Right renal cortex interstitium (tissue), 3 donors: Measurements from ENCODE around the gene PIK3C3. TPM values are rescaled to one million over a fixed set of nuclear protein-coding genes. Genes with fewer than 3 reads are reported as not detected.
"Not testable (repeated sequence)": the region's sequence is repeated elsewhere in the genome, so short reads cannot be mapped to it uniquely, and the experiment has no call there.

Experiments
- DNase-seq, 3 donors: peaks; one replicate each; pipeline ENCODE4 v3.0.0-alpha.2; 2013; ENCODE audit warnings: low read depth in 3 of 3, low spot score in 2 of 3
- polyA plus RNA-seq, 3 donors: library from polyadenylated mRNA; unstranded; fragments of 120-200 nt; gene quantifications; one replicate each; pipeline ENCODE4 v1.2.1, GENCODE V29; 2013; ENCODE audit not compliant: insufficient read length in 3 of 3

The PIK3C3 gene
- polyA plus RNA-seq, 3 donors, result 78.5 to 88.9 (median 83.9) TPM

DNA sequence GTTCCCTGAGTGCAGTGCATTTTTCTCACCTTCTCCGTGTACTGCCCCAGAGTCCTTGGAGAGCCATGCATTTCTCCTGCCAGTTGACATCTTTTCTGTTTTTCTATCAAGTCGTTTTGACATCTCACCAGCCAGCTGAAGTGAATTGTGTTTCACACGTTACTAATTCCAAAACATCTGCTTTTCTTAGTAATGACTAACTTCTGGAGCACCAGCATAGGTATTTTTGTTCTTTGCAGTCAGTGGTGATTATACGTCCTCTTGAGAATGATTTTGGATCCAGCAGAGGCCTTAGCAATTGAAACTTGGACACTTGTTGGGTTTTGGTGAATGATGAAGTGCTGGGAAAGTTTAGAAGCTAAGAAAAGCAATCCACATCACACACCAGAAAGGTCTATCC lies 112.5 kb downstream of the PIK3C3 start:
- no peak for DNase-seq

DNA sequence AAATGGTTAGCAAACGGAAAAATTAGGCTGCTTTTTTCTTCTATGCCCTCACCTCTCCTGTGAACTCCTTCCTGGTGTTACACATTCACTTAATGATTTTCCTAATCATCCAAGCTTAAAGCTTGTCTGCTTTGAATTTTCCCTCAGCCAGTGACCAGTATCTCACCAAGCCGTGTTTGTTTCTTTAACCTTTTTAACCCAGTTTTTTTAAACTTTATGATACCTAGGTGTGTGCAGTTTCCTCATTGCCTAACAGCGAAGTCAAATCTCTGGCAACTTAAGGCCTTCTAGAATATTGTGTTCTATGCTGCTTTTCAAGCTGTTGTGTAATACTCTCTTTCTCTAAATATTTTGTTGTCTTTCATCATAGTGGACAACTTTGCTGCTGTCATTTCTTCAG lies 113.0 kb downstream of the PIK3C3 start:
- DNase-seq, result no peak

DNA sequence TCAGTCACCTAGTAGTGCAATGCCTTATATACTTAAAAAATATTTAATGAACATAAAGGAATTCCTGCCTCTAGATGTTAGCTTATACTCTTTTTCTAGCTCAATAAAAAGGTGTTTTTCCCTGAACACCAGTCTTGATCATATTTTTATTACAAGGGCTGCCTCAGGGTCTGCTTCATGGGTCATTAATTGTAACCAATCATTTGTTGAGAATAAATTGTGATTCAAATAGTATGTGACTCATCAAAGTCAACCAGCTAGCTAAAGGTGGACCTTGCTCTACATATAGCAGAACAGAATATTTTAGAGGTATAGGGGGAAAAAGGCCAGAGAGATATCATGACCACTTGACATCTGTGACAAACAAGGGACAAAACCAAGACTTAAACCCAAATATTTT lies 114.0 kb downstream of the PIK3C3 start:
- no peak for DNase-seq

DNA sequence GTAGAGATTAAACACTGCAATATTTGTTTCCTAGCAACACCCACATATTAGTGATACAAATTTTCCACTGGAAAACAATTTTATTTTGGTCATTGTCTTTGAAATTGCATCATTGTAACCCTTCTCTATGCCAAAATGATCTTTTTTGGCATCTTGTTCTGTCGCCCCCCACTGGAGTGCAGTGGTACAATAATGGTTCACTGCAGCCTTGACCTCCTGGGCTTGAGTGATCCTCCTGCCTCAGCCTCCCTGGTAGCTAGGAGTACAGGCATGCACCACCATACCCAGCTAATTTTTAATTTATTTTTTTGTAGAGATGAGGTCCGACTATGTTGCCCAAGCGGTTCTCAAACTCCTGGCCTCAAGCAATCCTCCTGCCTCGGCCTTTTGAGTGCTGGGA lies 117.4 kb downstream of the PIK3C3 start:
- DNase-seq, result no peak

DNA sequence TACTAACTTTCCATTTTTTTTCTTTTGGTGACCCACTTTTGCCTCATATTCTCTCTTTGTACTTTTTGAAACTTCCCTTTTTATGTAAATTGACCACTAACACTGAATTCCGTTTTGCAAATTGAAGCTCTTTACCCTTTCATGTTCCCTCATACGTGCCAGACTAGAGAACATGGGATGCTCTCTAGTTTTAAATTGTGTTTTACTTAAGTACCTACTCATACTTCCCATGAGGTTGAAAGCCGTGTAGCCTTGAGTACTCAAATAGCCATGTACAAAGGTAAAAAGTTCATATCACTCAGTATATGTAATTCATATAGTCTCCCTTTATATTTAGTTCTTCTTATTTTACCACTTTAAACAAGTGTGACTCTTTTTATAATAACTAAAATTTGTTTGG lies 119.7 kb downstream of the PIK3C3 start:
- no peak for DNase-seq

DNA sequence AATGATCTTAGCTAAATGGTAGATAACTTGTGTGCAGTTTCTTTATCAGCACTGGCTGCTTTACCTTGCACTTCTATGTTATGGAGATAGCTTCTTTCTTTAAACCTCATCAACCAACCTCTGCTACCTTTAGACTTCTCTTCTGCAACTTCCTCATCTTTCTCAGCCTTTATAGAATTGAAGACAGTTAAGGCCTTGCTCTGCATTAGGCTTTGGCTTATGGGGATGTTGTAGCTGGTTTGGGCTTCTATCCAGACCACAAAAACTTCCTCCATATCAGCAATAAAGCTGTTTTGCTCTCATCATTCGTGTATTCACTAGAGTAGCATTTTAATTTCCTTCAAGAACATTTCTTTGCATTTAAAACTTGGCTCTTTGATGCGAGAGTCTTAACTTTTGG lies 123.7 kb downstream of the PIK3C3 start:
- DNase-seq, result no peak

DNA sequence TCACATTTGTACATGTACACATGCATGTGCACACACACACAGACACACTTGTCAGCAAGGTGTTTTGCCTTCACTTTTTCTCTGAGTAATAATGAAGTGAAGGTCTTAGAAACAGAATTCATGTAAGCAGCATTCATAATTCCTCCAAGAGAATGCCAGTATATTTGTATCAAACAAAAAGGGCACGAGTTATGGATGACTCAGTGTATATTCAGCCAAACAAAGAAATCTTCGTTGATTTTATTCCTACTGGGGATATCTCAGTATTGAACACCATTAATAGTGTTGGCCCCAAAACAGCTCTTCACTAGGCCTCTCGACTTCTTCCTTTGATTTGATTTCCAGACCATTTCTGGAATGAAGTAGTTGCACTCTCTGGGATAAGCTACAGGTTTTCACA lies 125.3 kb downstream of the PIK3C3 start:
- DNase-seq, result no peak

DNA sequence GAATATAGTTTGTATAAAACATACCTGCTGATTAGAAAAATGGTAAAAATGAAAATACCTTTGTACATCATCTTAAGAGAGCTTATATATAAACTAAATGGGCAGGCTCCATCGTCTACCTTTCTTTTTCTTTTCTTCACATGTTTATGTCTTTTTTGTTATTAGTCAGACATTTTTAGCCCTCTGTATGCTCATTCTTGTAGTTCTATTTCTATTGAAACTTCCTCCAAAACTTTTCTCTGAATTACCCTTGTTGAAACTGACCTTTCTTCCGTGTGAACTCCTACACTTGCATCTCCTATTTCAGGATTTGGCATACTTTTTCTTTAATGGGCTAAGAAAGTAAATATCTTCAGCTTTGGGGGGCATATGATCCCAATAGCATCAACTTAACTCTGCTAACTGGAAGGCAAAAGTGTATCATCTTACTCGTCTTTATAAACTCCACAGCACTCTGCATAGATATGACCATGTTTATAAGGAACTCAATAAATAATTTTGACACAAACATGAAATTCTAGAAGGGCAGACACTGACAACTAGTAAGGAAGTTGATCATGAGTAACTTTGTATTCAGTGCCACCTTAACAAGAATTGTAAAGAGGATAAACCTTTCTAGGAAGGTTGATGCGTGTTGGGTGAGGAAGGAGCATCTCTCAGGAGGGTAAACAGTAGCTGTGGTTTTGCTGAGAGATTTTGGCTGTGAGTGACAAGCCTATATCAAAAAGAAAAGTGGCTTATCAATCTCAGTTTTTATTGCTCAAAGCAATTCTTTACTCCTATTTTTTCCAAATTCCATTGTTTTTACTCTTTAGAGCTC lies 127.6 kb downstream of the PIK3C3 start:
- DNase-seq, result no peak

DNA sequence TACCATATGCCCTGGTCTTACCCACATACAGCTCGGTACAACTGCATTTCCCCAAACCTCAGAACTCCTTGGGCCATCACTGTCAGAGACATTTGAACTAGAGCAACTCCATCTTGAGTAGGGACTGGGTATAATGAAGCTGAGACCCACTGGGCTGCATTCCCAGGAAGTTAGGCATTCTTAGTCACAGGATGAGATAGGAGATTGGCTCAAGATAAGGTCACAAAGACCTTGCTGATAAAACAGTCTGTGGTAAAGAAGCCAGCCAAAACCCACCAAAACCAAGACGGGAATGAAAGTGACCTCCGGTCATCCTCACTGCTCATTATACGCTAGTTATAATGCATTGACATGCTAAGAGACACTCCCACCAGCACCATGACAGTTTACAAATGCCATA lies 131.3 kb downstream of the PIK3C3 start:
- no peak for DNase-seq

DNA sequence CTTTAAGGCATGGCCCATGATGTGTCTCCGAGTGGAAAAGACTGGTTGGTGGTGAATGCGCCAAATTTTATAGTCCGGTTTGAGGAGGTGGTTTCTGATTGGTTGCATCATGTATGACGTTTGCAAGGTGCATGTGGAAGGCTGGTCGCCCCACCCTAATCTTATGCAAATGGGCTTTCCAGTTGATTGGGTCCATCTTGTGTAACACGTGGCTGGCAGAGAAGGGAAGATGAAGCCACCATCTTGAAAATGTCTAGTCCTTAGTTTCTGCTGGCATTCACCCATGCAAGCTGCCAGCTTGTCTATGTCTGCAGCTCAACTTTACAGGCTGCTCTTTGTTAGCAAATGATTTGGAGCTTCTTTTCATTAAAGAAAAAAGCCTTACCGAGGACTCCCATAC lies 132.2 kb downstream of the PIK3C3 start:
- DNase-seq, result no peak

DNA sequence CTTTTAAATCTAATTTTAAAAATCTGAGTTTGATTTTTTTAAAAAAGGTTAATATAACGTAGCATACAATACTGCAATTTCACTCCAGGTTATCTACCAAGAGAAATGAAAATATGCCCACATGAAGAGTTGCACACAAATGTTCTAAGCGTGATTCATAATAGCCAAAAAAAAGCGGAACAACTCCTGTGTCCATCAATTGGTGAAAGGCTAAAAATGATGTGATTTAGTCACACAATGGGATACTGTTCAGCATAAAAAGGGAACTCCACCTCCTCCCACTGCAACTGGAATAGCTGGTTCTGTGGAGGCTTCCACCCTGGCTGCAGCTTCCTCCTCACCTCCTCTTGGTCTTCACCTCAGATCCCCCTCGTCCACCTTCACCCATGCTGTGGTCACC lies 132.8 kb downstream of the PIK3C3 start:
- DNase-seq, result no peak

DNA sequence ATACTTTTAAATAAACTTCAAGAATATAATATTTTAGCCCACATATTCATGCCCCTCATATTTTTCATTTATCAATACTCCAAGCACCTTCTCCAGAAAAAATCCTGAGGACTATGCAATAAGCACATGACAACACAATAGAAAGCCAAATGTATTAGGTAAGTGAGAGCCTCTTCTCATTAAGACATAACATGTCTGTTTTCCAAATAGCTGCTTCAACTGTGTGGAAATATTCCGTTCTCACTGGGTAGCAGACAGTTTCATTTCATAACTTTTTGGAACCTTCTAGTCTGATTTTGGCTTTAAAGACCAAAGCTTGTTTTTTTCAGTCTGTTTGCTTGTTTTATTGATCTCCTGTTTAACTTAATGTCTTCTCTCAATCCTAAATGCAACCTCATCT lies 137.8 kb downstream of the PIK3C3 start:
- no peak for DNase-seq

DNA sequence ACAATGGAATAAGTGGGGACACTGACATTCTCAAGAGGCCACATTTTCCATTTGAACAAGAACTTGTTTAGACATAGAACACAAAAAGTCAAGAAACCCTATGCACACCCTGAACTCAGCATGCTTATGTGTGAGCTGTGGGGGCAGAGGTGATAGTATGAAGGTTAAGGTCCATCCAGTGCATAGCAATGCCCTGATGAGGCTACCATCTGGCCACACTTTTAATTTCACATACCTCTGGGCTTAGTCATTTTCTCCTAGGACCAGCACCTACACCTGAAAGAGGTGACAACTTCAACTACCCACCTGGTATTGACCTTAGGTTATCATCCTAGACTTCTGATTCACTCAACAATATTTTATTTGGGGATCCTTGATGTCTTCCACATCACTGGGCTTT lies 139.8 kb downstream of the PIK3C3 start:
- no peak for DNase-seq

DNA sequence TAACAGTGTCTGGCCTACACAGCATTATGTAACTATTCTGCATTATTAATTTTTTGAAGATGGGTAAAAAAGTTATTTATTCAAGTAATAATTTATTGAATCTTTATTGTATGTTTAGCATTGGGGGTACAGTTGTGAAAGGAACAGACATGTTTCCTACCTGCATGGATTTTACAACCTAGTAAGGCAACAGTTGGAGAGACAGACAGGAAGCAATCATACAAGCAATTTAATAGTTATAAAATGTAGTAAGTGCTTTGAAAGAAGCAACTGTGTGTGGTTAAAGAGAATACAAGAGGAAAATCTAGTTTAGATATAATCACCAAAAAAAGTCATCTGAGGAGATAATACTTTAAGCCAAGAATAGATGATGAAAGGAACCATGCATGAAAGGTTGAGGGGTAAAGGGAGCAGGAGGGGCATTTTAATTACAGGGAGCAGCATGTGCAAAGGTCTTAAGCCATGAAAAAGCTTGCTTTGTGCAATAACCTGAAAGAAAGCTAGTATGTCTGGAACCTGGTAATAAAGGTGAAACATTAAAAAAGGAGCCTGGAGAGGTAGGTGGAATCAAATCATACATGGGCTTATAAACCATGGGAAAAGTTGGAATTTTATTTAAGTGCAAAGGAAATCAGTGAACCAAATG lies 140.8 kb downstream of the PIK3C3 start:
- DNase-seq, result no peak

DNA sequence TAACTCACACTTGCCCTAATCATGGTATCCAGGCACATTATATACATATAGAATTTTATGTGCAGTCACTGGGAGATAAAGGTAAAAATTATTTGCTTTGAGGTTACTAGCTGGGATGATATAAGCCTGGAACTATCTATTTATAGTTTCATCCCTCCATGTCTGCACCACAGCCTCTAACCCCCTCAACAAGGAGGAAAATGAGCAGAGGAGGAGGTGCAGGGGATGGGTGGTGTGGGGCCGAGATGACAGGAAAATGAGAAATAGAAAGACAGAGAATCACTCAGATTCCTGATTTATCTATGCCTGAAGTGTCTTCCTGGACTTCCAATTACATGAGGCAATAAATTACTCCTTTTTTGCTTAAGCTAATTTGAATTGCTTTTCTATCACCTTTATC lies 145.2 kb downstream of the PIK3C3 start:
- DNase-seq, result no peak

DNA sequence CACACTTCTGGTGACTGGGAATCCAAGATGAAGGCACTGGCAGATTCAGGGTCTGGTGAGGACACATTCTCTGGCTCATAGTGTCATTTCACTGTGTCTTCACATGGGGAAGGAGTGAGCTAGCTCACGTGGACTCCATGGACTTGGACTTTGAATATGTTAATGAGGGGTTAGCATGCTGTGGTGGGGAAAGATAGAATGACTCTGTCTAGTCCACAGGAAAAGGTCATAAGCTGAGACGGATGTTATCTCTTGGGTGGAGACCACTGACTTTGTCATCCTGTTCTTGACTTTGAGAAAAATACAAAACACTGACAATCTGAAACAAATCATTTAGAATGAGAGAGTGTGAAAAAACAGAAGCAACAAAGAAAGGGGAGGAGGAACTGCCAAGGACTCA lies 145.9 kb downstream of the PIK3C3 start:
- DNase-seq, result no peak

DNA sequence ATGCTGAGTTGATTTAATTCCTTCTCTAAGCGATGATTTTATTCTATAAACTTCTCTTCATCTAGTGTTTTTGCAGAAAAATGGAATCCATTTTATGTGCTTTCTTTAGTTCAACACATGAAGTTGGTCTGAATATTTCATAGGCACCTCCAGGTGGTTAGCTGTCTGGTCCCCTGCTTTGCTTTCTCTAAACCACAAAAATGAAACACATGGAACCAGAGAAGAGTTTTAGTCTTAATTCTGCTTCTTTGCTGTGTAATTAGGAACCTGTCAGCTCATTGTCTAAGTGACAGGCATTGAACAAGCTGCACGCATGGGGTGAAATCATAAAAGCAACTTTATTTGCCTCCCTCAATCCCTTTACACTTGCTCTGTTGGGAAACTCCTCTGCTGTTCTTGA lies 150.4 kb downstream of the PIK3C3 start:
- no peak for DNase-seq

DNA sequence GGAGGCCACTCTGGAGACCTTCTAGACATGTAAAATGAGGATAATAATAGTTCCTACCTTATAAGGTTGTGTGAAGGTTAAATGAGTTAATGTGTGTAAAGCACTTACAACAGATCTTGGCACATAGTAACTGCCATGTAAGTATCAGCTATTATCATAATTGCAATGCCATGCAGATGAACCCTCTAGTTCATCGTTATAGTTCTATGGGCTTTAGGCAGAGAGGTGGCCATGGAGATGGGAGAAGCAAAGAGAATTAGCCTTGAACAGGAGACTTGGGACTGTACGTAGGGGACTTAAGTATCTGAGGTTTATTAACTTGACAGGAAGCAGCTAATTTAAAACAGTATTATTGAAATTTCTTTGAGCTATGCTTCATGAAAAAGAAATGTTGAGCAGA lies 151.8 kb downstream of the PIK3C3 start:
- no peak for DNase-seq

DNA sequence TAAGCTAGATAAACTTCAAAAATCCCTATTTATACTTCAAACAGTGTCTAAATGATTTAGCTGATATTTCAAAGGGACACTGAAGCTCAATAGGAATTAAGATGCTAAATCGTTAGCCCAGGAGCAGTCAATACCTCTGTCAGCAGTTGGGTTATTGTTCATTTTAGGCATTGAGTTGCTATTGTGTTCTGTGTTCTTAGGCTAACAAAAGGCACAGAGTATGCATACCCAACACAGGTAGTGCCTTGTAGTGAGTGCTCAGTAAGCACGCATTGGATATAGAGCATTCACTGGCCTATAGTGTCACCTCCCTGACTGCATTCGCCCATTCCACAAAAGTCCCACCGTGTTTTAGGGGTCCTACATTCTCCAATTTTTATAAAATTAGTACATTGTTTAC lies 152.3 kb downstream of the PIK3C3 start:
- DNase-seq, result no peak

DNA sequence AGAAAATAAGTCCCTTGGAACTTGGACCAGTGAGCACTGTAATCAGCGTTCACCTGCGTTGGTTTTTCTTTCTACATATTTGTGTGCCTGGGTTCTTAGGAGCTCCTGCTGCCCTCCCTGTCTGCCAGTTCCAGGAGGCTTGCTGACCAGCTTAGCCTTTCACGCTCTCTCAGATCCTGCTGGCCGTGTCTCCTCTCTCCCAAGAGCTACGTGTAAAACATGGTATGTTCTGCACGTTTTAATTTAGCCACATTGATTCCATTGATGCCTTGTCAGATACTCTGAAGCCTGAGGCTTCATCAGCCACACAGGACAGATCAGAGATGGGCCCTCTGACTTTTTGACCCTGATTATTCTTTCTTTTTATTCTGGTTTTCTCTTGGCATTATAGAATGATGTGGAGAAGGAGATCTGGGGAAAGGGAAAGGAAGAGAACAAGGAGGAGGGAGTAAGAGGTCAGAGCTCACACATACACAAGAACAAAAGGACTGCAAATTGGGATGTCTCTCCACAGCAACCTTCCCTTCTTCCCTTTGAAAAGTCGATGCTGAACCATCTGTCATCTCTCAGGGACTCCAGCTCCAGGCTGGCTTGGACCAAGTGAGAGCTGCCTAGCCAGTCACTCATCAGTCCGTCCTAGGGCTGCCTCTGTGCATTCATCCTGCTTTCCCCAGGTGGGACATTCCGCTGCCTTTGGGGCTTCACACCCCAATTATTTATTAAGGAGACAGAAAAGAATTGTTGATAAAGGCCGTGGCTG lies 152.8 kb downstream of the PIK3C3 start:
- no peak for DNase-seq

DNA sequence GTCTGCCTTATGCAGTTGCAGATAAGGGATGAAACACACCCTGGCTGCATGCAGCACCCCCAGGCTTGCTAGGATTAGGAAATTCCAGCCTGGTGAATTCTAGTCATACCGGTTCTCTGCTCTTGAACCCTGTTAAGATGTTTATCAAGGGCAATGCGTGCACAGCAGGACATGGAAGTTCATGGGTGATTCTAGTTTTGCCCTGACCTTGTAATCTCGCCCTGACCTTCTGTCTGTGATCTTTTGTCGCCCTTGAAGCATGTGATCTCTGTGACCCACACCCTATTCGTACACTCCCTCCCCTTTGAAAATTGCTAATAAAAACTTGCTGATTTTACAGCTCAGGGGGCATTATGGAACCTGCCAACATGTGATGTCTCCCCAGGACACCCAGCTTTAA lies 157.1 kb downstream of the PIK3C3 start:
- DNase-seq, result not testable (repeated sequence)
